Renal cortical epithelial cell (primary cell): ENCODE data around the gene C1orf21. TPM values are rescaled to one million over a fixed set of nuclear protein-coding genes. Genes with fewer than 3 reads are reported as not detected.
"Not testable (repeated sequence)": the region's sequence is repeated elsewhere in the genome, so short reads cannot be mapped to it uniquely, and the experiment has no call there.

Source experiments
- DNase-seq: peaks from one replicate; pipeline ENCODE4 v3.0.0-alpha.2; 2011; ENCODE audit warnings: low read depth
- total RNA-seq: library from RNA; depleted of rRNA; stranded (reverse); fragments of >200 nt; gene quantifications from 2 replicates; pipeline ENCODE4 v1.2.3, GENCODE V29; 2014

Gene C1orf21
- 1.7 and 7.3 TPM in 2 replicates for total RNA-seq

DNA sequence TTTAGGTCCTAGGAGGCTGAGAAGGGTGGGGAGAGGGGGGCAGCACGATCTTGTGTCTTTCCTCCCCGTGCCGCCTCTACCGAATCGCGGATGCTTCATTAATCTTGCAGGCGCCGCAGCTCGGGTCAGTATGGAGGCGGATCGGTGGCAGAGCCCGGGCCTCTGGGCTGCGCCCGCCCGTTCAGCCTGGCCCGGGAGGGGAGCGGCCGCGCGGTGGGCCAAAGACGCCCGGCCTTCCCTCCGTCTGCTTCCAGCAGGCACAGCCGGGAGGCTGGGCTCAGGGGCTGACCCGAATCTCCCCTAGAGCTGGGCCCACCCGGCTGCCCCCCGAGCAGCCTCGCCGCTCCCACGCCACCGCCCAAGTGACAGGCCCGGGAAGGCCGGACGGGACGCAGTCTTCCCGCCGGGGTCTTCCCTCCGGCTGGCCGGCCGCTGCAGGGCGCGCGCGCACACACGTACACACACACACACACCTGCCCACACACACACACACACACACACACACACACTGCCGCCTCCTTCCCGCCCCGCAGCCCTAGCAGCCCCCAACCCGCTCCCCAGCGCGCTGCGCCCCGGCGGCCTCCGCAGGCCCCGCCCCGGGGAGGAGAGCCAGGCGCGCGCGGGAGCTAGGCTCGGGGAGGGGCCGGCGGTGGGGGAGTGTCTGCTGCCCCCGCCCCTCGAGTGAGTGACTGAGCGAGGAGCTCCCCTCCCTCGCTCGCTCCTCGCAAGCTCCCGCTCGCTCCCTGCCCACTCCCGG, at the start of gene C1orf21:
TSS of gene C1orf21 (plus strand) at position 718 of the 757 bp plus-strand sequence. CDS start 90,481 bp downstream, outside the sequence.
- peak; percentile 45 for DNase-seq

DNA sequence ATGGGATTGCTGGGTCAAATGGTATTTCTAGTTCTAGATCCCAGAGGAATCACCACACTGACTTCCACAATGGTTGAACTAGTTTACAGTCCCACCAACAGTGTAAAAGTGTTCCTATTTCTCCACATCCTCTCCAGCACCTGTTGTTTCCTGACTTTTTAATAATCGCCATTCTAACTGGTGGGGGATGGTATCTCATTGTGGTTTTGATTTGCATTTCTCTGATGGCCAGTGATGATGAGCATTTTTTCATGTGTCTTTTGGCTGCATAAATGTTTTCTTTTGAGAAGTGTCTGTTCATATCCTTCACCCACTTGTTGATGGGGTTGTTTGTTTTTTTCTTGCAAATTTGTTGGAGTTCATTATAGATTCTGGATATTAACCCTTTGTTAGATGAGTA, 49.0 kb upstream of the C1orf21 start:
- not testable (repeated sequence) for DNase-seq

DNA sequence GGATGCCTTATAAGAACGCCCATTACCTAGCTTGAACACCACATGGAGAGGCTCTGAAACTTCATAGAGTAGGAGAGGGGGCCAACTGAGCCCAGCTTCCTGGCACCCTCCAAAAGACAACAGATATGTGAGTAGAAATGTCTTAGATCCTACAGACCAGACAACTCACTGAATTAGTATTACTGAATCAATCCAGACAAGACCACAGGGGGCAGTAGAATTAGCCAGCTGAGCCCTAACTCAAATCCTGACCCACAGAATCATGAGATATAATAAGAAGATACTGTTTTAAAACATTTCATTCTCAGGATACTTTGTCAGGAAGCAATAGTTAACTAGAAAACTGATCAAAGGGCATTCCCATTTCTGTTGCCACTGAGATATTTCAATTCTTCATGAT, 45.8 kb upstream of the C1orf21 start:
- no peak for DNase-seq

DNA sequence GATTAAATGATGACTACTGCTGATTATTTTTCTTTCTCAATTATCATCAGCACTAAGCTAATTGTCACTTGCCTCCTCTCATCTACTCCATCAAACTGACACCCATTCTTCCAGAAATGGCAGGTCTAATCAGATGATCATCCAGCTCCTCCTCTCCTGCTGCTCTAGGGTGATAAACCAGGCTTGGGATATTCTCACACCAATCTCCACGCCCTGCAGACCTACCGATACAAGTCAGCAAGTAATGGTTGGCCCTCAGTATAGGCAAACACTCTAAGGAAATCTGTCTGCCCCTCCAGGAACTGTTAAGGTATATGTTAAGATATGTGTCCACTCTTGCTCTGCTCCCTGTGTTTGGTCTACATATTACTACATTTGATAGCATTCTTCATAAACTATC, 36.3 kb upstream of the C1orf21 start:
- no peak for DNase-seq

GRCh38 chr1:184351416-184351975, 35.3 kb upstream of the C1orf21 start:
- DNase-seq: no peak

- no peak for DNase-seq
Observed at GRCh38 chr1:184352776-184353175, 34.1 kb upstream of the C1orf21 start.

DNA sequence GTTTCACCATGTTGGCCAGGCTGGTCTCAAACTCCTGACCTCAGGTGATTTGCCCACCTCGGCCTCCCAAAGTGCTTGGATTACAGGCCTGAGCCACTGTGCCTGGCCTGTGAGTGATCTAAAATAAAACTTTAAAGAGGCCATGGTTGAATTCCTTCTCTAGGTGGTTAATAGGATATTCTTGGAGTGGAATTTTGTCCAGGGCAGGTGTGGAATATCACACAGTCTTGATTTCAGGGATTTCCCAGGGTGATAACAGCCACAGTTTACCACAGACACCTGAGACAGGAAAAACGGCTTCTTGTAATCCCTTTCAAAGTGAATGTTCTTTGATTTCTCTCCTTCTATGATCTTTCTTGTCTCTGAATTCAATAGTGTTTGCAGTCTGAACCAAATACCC, 32.1 kb upstream of the C1orf21 start:
- DNase-seq: no peak

DNA sequence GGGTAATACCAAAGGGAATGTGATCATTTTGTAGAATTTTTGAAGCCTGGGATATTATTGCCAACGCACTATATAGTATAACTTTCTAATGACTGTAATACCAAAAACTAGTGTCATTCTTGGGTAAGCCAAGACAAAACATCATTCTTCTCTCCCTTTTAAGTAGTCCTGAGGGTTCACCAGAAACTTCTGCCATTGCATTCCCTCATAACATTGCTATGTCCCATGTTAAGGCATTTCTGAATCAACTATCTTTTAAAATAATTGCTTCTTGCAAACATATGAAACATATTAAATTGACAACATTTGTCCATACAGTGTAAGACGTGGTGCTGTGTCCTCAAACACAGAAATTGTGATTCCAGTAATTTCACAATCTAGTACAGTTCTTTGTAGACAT, 29.9 kb upstream of the C1orf21 start:
- DNase-seq: no peak

GRCh38 chr1:184358256-184358655, 28.6 kb upstream of the C1orf21 start:
- DNase-seq: no peak

GRCh38 chr1:184359909-184360308, 26.9 kb upstream of the C1orf21 start:
- no peak for DNase-seq

DNA sequence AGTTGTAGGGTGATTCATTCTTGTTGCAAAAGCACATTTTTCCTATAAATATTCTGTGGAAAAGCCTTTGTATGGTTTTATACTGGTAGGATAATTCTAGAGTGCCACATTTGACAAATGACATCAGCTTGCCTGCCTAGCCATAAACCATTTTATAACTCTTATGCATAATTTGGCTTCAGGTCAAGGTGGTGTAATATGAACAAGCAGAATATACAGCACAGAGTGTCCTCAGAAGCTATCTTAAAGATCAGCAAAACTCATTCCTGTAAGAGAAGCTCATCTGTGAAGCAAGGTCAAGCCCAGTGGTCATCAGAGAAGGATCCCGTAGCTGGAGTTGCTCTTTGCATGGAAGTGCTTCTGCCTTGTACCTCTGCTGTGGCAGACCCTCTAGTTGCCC, 24.0 kb upstream of the C1orf21 start:
- no peak for DNase-seq

DNA sequence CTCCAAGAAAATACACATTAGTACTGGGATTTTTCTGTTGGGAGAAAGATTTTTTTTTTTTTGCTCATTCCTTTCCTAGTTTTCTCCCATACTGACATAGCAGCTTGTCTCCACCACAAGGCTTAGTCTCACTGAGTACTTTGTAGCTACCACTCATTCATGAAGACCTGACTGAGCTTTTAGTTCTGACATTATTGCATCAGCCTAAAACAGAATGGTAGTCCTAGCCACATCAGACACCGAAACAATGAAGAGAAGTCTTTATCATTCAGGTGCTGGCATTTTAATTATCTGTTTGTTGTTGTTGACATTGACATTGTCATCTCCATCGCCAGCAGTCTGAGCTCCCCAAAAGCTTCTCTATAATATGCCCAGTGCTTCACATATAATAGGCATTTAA, 21.1 kb upstream of the C1orf21 start:
- DNase-seq: no peak

GRCh38 chr1:184366997-184367396, 19.8 kb upstream of the C1orf21 start:
- DNase-seq: peak; percentile 49

GRCh38 chr1:184367427-184368038, 19.3 kb upstream of the C1orf21 start:
- no peak for DNase-seq

DNA sequence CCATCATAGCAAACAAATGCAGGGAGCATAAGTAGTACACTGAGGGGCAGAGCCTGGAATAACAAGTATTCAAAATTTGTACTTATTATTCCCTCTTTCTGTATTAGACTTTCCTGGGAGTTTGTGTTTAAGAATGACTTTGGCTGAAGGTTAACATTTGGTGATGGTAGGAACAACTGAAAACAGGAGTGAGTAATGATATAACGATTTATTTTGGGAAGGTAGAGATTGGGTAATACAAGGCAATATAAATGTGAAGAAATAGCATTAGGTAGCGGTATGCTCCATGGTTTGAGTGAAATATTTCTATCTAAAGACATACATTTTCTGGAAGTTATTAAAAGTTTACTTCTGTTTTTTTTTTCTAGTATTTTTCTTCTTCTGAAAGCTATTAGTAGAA, 18.5 kb upstream of the C1orf21 start:
- DNase-seq: no peak

DNA sequence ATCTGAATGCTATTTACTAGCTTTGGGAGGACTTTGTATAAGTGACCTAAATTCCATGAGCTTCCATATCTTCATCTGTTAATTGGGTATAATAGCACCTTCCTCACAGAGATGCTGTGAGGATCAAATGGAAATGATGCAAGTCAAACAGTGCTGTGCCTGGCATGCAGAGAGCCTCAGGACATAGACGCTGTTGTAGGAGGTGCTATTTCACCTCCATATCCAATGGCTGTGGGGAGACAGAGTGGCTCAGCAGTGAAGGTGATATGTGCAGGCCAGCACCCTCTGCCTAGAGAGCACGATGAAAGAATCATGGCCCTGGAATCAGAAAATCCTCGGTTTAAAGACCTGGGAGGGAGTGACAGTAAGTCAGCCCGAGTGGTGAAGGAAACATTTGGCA, 16.0 kb upstream of the C1orf21 start:
- DNase-seq: no peak

DNA sequence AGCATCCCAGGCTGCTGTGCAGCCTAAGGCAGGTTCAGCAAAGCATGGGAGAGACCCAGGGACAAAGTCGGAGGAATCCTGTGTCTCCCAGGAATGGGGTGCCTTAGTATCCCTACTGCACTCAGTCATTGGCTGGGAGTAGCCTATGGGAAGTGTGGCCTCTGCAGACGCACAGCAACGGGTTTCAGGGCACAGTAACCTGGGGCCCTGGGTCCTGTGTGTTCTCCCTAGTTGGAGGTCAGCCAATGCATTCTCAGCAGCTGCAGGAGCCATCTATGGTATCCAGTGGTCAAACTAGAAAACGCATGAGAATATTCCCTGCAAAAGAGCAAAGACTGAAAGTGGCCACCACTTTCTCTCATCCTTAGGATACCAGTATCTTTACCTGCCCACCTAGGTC, 13.7 kb upstream of the C1orf21 start:
- DNase-seq: no peak

DNA sequence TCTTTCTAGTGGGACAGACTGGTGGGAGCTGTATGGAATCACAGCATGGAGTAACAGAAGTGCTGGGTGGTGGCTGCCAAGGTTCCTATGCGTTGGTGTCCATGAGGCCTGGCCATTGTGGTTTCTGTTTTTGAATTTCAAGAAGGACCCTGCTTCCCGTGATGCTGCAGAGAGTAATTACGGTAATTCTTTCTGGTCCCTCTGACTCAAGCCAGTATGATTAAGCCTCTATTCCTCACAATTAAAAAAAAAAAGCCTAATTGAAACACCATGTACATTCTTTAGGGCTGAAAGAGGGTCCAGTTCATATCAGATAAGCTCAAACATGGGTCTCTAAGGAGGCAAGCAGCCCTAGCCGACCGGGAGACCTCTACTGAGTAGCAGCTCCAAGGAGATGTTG, 10.5 kb upstream of the C1orf21 start:
- no peak for DNase-seq

- no peak for DNase-seq
Observed at GRCh38 chr1:184379111-184379752, 7.6 kb upstream of the C1orf21 start.

- DNase-seq: no peak
Observed at GRCh38 chr1:184380468-184380867, 6.4 kb upstream of the C1orf21 start.

GRCh38 chr1:184383772-184384323, 3.0 kb upstream of the C1orf21 start:
- no peak for DNase-seq

GRCh38 chr1:184385865-184386311, 941 bp upstream of the C1orf21 start:
- DNase-seq: no peak
